GM12878 (cell line): Measurements from ENCODE around the gene ZNF43. TPM values are rescaled to one million over a fixed set of nuclear protein-coding genes. Genes with fewer than 3 reads are reported as not detected.

Experiments
- BHLHE40 ChIP-seq, 2 experiments: fragments of 450-650 bp in 1 of 2; IDR thresholded peaks; 2 replicates each; pipeline ENCODE4 v1.6.1; 2011 to 2017; ENCODE audit warnings: low read depth in 2 of 2, borderline replicate concordance in 1 of 2, improper control_type of control experiment in 1 of 2, low read length in 1 of 2, mild to moderate bottlenecking in 1 of 2
- BRCA1 ChIP-seq: IDR thresholded peaks from 2 replicates; pipeline ENCODE4 v1.6.1; 2011; ENCODE audit warnings: low read depth, low read length, improper control_type of control experiment
- CEBPZ ChIP-seq: fragments of 150-350 bp; IDR thresholded peaks from 2 replicates; pipeline ENCODE4 v1.6.1; 2016; ENCODE audit warnings: low read depth, low read length
- HDAC2 ChIP-seq: fragments of 200-600 bp; sonication (generic); IDR thresholded peaks from 2 replicates; pipeline ENCODE4 v1.6.1; 2017
- HSF1 ChIP-seq: fragments of 150-350 bp; IDR thresholded peaks from 2 replicates; pipeline ENCODE4 v1.6.1; 2014; ENCODE audit warnings: mild to moderate bottlenecking, low read depth, low read length
- JUNB ChIP-seq: IDR thresholded peaks from 2 replicates; pipeline ENCODE4 v1.6.1; 2016; ENCODE audit warnings: antibody characterized with exemption, mild to moderate bottlenecking
- JUND ChIP-seq: IDR thresholded peaks from 2 replicates; pipeline ENCODE4 v1.6.1; 2012; ENCODE audit warnings: low read depth, mild to moderate bottlenecking, low read length, improper control_type of control experiment, moderate library complexity
- MEF2A ChIP-seq: IDR thresholded peaks from 2 replicates; pipeline ENCODE4 v1.6.1; 2011; ENCODE audit warnings: low read depth, mild to moderate bottlenecking, low read length, moderate library complexity; ENCODE audit not compliant: insufficient read depth
- MEF2B ChIP-seq: fragments of 450-650 bp; IDR thresholded peaks from 2 replicates; pipeline ENCODE4 v1.6.1; 2018; ENCODE audit warnings: mild to moderate bottlenecking, moderate library complexity; ENCODE audit not compliant: partially characterized antibody, poor library complexity, severe bottlenecking
- MLLT1 ChIP-seq: fragments of 450-650 bp; IDR thresholded peaks from 2 replicates; pipeline ENCODE4 v1.6.1; 2016; ENCODE audit warnings: mild to moderate bottlenecking
- NFIC ChIP-seq: IDR thresholded peaks from 2 replicates; pipeline ENCODE4 v1.6.1; 2012; ENCODE audit warnings: low read depth, mild to moderate bottlenecking, inconsistent platforms, low read length, moderate library complexity
- PML ChIP-seq: IDR thresholded peaks from 2 replicates; pipeline ENCODE4 v1.6.1; 2012; ENCODE audit warnings: low read length, inconsistent platforms
- SP1 ChIP-seq: IDR thresholded peaks from one replicate; pipeline ENCODE4 v1.6.1; 2011; ENCODE audit warnings: low read depth, low read length
- ZBTB40 ChIP-seq: fragments of 450-650 bp; IDR thresholded peaks from 2 replicates; pipeline ENCODE4 v1.6.1; 2016; ENCODE audit warnings: mild to moderate bottlenecking, moderate library complexity, borderline replicate concordance
- ZNF687 ChIP-seq: fragments of 450-650 bp; IDR thresholded peaks from 2 replicates; pipeline ENCODE4 v1.6.1; 2017; ENCODE audit warnings: mild to moderate bottlenecking, moderate library complexity
- polyA plus RNA-seq, 11 experiments: library from polyadenylated mRNA; depleted of rRNA in 4 of 11; unstranded in 6 of 11; stranded (reverse) in 5 of 11; fragments of >200 nt; fragmentation: Nextera tagmentation in 4 of 11; fragmentation: Illumina TruSeq in 1 of 11; extraction: Ambion mirVana in 4 of 11; extraction: Trizol in 1 of 11; gene quantifications; 1 replicate in 1 of 11; 2 replicates in 10 of 11; pipeline versions ENCODE4 v1.2.1 to v1.2.3, GENCODE V29; 2011 to 2016; ENCODE audit warnings: inconsistent platforms in 2 of 11, missing spikeins in 2 of 11, low read depth in 1 of 11
- total RNA-seq, 4 experiments: library from RNA; depleted of rRNA in 3 of 4; stranded (reverse); fragments of >200 nt in 3 of 4; fragmentation: Illumina TruSeq in 1 of 4; extraction: Trizol in 1 of 4; gene quantifications; 2 replicates each; pipeline versions ENCODE4 v1.2.1 to v1.2.3, GENCODE V29; 2013 to 2021

ZNF43 gene
- total and polyA plus RNA-seq, 10 of the 15 experiments (the other 5 are each of a cell fraction or from before 2014, with no cell fraction given), result 0.07 to 1.0 (median 0.38) TPM

GRCh38 chr19:21835810-21836444 is at the start of gene ZNF43 (continued):
- no peak for TF ChIP-seq HSF1
- no peak for TF ChIP-seq NFIC
- no peak for TF ChIP-seq ZNF687
- no peak for TF ChIP-seq JUND
- TF ChIP-seq BHLHE40 (IDR thresholded peaks at IDR 0.05; ENCODE audit: borderline replicate concordance in 1 of 2, low read depth in 2 of 2, low read length in 1 of 2), result peak in 1 of 2 experiments; percentile 29; a peak in 2 of 4 replicates
- no peak for TF ChIP-seq MEF2B
- peak; percentile 48 for TF ChIP-seq ZBTB40
- TF ChIP-seq JUNB, result no peak
- peak; percentile 66 for TF ChIP-seq SP1
- no peak for TF ChIP-seq PML
- TF ChIP-seq MEF2A, result no peak
- no peak for TF ChIP-seq CEBPZ
- TF ChIP-seq BRCA1, result no peak
- TF ChIP-seq HDAC2, result no peak
- TF ChIP-seq MLLT1, result no peak
